Activated gamma-delta T cell (primary cell): ENCODE results near the gene GMCL2.

Source experiments
- DNase-seq: peaks from one replicate; lab custom pipeline; 2025; lab: John Stamatoyannopoulos, UW

Gene GMCL2

GRCh38 chr5:178222292-178222691 is 35.1 kb upstream of the GMCL2 start:
- DNase-seq, result no peak

- no peak for DNase-seq
Measured at GRCh38 chr5:178221853-178222252, 34.7 kb upstream of the GMCL2 start.

GRCh38 chr5:178221282-178221681 is 34.1 kb upstream of the GMCL2 start:
- DNase-seq, result no peak

DNA sequence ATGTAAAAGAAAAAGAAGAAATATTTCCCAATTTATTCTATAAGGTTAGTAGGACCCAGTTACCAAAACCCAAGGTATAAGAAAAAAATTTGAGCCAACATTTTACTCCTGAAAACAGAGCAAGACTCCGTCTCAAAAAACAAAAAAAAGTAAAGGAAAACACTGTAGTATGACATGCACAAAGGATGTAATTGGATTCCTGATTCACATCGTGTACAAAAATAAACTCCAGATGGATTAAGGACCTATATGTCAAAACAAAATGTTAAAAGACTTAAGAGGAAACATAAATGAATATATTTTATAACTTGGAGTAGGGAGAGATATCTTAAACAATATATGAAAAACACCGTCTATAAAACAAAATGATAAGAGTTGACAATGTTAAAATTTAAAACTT is 31.7 kb upstream of the GMCL2 start:
- no peak for DNase-seq

- no peak for DNase-seq
Measured at GRCh38 chr5:178218237-178218776, 31.1 kb upstream of the GMCL2 start.

DNA sequence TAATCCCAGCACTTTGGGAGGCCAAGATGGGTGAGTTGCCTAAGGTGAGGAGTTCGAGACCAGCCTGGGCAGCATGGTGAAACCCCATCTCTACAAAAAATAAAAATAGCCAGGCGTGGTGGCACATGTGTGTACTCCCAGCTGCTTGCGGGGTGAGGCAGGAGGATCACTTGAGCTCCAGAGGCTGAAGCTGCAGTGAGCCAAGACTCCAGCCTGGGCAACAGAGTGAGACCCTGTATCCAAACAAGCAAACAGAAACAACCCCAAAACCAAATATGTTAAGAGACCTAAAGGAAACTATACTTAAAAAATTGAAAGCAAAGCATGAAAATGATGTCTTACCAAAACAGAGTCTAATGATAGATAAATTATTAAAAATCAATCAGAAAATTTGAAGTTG is 29.6 kb upstream of the GMCL2 start:
- no peak for DNase-seq

GRCh38 chr5:178216088-178216534 is 28.9 kb upstream of the GMCL2 start:
- DNase-seq, result no peak

- no peak for DNase-seq
Measured at GRCh38 chr5:178215280-178216002, 28.3 kb upstream of the GMCL2 start.

DNA sequence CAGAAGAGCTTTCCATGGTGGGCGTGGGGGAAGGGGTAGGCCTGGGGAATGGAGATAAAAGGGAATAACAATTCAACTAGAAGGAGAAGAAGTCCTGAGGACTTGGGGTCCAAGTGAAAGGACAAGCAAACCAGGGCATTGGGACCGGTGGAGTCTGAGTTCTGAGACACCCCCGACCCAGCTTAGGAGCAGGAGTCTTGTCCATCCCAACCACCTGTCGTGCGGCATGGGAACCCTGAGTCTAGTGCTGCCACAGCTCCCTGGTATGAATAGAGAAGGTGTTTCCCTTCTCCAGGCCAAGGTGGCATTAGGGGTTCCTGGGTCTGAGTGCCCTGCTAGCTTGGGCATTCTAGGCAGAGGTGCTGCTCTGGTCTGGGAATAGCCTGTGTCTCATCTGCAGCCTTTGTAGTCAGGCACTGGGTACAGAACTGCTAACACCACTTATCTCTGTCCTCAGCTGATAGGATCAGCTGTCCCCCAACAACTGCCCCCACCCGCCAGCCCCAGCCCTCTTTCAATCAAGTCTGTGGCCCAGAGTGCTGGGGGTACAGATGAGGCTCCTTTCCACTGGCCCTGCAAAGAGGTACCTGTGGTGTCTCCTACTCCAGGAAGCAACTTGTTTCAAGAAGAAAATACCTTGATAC is 27.1 kb upstream of the GMCL2 start:
- DNase-seq, result no peak

GRCh38 chr5:178213748-178214151 is 26.6 kb upstream of the GMCL2 start:
- DNase-seq, result no peak

DNA sequence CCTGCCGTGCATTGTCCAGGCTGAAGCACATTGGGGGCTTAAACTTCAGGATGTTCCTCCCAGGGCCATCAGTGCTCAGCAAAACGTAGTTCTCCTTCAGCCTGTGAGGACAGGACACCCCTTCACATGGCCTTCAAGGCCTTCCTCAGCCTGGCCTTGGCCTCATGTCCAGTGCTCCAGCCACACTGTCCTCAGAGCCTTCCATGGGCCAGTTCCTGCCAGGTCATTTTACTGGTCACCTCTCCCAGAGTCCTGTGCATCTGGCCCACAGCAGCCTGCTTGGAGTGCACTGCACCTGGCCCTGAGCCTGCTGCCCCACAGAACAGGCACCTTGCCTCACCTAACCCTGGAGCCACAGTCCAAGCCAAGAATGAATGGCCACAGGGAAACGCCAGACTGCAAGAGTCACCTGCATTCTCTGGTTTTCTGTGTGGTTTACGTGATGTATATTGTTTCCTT is 25.9 kb upstream of the GMCL2 start:
- no peak for DNase-seq

GRCh38 chr5:178212241-178213002 is 25.3 kb upstream of the GMCL2 start:
- no peak for DNase-seq

DNA sequence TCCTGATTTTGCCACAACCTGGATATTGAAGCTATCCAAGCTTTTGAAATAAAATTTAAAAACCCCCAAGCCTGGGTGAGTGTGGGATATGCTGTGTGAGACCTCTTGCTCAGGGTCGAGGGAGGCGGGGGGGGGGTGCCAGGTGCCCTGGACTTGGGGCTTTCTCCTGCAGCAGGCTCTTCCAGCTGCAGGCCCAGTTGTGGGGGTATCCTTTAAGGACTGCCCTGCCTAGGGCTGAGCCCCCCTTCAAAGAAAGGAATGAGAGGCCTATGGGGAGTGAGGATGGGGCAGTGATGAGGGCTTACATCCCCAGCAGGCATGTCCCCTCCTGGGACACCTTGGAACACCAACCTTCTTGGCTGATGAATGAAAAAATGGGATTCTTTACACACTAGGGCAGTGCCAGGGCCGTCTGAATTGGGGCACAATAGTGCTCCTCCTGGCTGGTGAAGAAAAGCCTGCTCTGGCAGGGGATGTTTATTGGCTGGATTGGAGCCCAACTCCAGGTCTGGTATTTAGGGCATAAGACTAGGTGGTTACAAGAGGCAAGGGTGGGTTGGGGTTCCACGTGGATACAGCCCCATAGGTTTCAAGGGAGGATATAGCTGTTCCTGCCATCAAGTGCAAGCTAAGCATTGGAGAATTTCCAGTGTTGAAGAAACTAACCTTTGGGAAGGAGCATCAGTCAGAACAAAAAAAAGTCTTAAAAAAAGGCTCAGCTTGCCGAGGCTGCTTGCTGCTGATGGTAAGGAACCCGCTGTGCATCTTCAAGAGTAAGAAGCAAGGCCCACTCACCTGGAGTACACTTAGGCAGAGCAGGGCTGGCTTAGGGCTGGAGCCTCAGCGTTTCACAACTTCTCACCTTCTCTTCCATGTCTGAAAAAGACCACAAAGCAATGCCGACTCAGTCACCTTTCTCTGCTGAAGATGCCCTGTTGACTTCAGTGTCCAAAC is 24.2 kb upstream of the GMCL2 start:
- DNase-seq, result no peak

DNA sequence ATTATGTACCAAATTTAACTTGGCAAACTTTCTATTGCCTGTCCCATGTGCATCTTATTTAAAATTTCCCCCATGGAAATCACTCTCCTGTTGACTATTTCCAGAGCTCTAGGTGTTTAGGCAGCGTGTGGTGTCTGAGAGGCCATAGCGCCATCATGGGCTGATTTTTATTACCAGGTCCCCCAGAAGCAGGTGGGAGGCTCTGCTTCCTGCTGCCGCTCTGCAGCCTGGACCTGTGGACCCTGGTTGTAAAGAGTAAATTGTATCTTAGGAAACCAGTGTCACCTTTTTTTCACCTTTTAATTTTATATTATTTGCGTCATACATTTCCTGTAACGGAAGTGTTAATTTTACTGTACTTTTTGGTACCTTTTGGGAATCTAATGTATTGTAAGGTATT is 23.5 kb upstream of the GMCL2 start:
- no peak for DNase-seq

DNA sequence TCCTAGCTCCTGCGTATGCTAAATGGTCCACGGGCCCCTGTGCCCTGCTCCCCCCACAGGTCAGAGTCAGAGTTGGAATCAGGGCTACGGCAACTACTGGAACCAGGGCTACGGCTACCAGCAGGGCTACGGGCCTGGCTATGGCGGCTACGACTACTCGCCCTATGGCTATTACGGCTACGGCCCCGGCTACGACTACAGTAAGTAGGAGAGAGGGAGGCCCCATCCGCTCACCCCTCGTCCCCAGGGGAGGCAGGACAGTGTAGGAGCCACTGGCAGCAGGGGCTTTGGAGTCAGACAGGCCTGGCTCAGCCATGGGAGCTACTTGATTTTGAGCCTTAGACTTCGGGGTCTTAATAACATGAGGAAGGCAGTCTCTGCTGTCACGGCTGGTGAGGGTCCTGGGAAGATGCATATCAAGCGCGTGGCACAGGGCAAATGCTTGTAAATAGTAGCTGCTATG is 22.9 kb upstream of the GMCL2 start:
- DNase-seq, result no peak

GRCh38 chr5:178209334-178210072 is 22.3 kb upstream of the GMCL2 start:
- DNase-seq, result no peak

DNA sequence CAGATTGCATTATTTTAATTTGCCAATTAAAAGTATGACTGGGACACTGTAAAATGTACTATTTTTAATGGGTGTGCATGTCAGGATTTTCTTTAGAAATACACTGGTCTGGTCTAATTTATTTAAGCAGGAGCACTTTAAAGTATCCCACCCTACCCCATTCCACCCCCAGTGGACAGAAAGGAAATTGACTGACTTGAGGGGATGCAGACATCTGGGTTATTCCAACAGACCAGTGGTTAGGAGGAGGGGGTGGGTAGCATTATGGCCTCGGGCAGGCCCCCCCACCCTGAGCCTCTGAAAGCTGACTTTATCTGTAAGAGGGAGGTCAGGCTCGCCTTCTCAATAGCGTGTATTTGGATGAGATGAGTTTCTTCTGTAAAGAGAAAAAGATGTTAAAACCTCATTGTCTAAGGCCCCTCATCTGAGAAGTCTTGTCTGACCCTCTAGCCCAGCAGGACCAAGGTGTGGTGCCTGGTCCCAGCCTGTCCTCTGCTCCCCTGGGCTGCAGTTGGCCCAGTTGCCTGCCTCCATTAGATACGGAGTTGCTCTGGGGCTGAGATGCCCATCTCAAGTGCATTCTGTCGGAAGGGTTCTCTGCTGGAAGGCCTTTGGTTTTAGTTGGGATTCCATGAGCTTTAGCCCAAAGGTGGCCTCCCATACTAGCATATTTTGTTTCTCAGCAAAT is 21.5 kb upstream of the GMCL2 start:
- no peak for DNase-seq

DNA sequence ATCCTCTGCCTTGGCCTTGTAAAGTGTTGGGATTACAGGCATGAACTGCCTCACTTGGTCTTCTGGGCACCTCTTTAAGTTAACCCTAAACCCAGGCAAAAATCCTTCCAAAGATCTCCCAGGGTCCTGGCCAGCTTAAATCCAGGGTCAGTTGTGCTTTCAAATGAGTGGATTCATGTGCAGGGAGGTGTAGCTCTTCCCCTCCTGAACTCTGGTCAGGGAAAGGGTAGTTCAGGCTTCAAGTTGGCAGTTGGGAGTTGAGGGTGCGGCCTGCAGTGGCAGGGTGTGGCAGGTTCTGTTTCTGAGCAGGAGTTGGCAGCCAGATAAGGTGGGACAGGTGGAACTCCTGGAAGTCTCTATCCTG is 20.7 kb upstream of the GMCL2 start:
- no peak for DNase-seq

DNA sequence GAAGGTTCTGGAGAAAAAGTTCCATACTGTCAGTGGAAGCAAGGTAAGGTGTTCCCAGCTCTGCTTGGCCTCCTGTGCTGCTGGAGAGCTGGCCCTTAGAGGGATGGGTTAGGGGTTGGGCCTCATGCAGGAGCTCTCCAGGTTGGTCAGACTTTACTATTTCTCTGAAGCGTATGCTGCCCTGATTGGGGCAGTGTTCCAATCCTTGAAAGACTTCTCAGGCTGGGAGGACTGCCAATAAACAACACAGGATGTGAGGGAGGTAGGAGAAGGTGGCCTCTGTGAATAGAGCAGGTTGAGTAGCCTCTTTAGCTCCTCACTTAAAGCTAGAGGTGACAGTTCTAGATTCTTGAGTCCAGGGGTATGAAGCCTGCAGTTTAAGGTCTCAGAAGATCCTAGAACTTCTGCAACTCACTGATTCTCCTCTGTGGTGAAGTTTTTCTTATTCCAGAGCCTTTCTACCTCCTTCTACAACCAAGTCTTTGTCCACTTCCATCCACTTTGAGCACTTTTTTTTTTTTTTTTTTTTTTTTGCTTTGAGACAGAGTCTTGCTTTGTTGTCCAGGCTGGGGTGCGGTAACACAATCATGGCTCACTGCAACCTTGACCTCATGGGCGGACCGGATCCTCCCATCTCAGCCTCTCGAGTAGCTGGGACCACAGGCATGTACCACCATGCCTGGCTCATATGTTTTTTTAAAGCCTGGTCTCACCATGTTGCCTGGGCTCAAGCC is 20.2 kb upstream of the GMCL2 start:
- DNase-seq, result no peak
